GM12801 (cell line): ENCODE measurements around the gene UNC13A.

ENCODE experiments used
- TF ChIP-seq, protein P1 (sequence below): IDR thresholded peaks from one replicate; pipeline ENCODE4 v1.5.1; 2011; ENCODE audit warnings: control low read depth; ENCODE audit not compliant: insufficient read length; ENCODE audit errors: extremely low read depth

UNC13A gene

DNA sequence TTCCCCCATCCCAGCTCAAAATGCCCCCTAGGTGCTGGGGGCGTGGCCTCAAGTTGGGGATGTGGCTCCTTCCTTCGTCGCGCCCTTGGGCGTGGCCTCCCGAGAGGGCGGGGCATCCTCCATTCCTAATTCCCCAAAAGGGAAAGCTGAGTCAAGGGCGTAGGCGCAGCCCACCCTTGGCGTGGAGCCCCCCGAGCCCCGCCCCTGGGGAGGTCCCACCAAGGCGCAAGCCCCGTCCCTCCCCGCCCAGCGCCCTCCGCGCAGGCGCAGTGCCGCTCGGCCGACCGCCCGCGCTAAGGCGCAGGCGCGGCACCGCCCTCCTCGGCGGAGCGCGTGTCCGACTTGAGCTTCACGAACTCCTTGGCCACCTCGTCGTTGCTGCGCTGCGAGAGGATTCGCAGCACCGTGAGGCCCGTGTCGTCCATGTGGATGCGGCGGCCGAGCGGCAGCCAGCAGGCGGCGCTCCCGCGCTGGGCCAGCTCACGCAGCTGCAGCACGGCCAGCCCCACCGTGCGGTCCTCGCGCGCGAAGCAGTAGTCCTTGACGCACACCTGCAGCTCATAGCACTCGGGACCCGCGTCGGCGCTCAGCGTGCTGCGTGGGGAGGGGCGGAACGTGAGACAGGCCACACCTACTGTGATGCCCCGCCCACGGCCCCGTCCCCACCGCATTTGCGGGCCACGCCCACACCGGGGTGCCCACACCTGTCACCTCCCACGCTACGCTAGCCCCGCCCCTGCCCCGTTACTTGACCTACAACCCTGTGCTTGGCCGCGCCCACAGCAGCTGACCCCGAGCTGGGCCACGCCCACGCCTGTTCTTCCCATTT is 82.2 kb downstream of the UNC13A start:
- TF ChIP-seq, protein P1, sequence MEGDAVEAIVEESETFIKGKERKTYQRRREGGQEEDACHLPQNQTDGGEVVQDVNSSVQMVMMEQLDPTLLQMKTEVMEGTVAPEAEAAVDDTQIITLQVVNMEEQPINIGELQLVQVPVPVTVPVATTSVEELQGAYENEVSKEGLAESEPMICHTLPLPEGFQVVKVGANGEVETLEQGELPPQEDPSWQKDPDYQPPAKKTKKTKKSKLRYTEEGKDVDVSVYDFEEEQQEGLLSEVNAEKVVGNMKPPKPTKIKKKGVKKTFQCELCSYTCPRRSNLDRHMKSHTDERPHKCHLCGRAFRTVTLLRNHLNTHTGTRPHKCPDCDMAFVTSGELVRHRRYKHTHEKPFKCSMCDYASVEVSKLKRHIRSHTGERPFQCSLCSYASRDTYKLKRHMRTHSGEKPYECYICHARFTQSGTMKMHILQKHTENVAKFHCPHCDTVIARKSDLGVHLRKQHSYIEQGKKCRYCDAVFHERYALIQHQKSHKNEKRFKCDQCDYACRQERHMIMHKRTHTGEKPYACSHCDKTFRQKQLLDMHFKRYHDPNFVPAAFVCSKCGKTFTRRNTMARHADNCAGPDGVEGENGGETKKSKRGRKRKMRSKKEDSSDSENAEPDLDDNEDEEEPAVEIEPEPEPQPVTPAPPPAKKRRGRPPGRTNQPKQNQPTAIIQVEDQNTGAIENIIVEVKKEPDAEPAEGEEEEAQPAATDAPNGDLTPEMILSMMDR = no peak

DNA sequence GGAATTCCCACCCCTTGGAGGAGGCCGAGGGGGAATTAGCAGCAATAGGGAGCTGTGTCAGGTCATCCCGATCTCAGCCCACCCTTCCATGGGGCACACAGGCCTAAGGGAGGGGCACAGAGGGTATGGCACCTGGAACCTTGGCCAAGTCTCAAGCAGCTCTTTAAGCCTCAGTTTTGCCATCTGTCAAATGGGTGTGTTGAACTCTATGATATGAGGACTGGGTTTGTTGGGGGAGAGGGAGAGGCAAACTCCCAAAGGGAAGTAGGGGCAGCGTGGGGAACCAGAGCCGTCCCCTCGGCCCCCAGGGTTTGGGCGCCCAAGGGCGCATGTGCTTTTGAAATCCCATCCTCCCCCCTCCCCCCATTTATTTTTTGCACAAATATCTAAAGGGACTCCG is 83.0 kb downstream of the UNC13A start:
- TF ChIP-seq, protein P1 = no peak

DNA sequence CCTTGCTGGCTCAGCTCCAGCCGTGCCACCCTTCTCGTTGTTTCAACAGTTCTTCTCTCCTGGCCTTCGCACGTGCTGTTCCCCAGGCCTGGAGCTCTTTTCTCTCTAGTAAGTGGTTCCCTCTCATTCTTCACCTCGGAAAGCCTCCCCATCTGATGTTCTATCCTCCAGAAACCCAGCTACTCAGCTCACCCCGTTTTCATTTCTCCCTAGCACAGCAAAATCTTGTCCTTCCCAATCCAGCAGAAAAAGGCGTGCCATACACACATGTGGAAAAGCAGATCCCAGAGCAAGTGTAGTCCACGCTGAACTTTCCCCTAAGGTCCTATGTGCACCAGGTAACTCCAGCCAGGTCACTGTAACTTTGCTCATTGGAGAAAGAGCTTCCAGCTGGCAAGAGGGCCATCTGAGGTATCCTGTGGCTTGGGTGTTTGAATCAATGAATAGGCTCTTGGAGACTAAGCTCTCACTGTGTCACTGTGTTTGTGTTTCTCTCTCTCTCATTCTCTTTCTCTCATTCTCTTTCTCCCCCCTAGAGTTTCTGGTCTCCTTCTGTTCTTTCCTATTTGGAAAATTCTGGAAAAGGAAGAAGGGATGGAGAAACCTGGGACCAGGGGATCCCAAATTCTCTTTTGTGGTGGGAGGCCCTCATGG is 83.7 kb downstream of the UNC13A start:
- TF ChIP-seq, protein P1 = no peak

DNA sequence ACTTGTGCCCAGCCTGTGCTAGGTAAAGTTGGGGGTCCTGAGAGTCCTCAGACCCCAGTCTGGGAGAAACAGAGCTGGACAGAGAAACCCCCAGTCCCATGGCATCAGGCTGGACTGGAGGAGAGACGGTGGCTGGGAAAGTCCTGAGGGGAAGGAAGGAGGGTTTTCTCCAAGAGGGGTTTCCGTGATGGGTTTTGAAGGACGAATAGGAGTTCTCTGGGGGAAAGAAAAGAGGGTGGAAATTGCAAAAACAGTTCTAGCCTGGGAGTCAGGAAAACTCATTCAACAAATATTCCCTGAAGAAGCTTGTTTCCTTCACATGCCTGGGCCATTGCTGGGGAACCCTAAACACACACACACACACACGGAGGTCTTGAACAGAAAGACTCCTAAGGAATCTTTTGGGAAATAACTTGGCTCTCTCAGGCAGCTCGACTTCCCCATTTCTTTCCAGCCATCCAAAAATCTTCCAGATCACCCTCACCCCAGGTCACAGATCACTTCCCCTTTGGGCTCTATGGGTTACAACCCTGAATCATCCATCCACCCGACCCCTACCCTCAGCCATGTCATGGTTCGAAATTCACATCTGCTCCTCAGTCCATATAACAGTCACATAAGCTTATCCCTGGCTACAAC is 85.2 kb downstream of the UNC13A start:
- TF ChIP-seq, protein P1 = no peak

DNA sequence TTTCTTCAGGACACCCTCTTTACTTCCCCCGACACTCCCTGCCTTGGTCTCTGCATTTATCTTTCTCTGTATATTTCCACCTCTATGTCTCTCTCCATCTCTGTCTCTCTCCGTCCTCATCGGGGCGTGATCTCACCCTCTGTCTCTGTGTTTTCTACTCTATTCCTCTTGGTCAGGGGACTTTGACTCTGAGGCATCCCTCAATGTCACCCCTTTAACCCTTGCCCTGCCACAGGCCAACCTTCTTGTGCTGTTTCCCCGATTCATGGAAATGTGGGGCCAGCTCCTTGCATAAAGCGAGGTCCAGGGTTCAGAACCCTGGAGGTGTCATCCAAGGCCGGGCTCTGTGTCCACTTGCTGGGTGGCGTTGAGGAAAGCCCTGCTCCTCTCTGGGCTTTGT is 85.9 kb downstream of the UNC13A start:
- TF ChIP-seq, protein P1 = no peak

DNA sequence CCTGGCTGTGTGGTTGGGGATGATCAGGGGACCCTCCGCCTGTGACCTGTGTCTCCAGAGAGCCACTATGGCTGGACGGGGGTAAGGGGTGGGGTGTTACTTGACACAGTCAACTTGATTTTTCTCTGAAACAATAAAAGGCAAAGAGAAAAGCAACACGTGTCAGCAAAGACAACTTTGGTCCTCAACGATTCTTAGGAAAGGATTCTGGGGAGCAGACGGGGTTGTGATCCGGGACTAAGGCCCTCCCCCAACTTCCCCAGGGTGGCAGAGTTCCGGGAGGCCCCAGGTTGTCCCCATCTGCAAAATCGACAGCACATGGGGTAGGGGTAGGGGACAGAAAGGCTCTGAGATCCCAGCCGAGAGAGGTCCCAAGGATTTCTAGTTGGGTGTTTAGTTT is 86.5 kb downstream of the UNC13A start:
- TF ChIP-seq, protein P1 = no peak

DNA sequence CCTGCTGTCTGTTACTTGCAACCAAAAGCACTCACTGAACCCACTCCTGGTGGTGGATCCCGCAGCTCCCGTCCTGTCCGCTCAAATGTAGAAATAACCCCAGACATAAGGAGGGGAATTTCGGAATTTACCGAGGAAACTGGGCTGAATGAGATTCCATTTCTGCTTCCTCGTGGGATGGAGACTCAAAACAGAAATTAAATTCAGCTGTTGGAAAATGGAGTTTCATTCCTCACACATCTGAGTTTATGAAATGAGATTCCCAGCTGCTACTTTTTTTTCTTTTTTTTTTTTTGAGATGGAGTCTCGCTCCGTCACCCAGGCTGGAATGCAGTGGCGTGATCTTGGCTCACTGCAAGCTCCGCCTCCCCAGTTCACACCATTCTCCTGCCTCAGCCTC is 88.4 kb downstream of the UNC13A start:
- TF ChIP-seq, protein P1 = no peak
